K562 treated with DMSO at 1 percent for 48 hours (cell line): ENCODE data around the gene SLC35F3. TPM values are rescaled to one million over a fixed set of nuclear protein-coding genes. Genes with fewer than 3 reads are reported as not detected.

Experiments used
- total RNA-seq: library from RNA; unstranded; fragments of 300-600 nt; gene quantifications from 2 replicates; pipeline ENCODE4 v1.2.3, GENCODE V29; 2022; ENCODE audit warnings: low replicate concordance; ENCODE audit errors: extremely low read depth

SLC35F3 gene
- total RNA-seq = not detected in 2 replicates

DNA sequence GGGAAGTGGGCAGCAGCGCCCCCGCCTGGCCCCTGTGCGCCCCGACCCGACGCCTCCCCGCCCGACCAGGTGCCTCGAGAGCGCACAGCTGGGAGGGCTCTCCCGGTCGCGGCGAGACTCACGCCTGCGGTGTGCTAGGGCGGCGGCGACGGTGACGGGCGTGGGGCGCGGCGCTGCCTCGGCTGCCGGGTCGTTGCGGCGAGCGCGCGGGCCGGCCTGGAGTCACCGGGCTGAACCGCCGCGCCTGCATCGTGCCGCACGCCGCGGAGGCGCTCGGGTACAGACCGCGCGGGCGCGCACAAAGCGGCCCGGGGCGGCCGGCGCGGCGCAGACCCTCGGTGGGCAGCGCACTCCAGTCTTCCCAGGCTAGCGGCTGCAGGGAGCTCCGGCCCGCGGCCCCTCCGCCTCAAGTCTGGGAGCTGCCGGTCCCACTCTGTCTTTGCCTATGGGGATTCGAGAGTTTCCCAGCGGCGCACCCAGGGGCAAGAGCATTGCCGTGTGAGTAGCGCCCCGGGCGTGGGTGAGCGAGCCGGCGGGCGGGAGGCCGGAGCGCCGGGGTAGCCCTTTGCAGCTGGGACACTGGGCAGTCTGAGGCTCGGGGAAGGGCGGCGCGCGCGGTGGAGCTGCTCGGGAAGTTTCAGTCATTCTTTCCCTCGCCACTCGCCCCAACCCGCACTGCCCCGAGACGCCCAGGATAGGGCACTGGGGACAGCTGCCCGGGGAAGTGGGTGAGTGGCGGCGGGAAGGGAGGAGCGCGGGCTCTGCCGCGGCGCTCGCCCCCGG, at the start of gene SLC35F3:
Gene SLC35F3, plus strand, starts transcription at position 44 of the 783 bp plus-strand sequence.

GRCh38 chr1:234373064-234373958, 468.8 kb downstream of the SLC35F3 start, which contains the start of gene COA6:
TSS of gene COA6 (plus strand) at chr1:234373456. CDS start at chr1:234373467, 11 bp downstream.

